ENCODE results near the gene OBP2B.

DNA sequence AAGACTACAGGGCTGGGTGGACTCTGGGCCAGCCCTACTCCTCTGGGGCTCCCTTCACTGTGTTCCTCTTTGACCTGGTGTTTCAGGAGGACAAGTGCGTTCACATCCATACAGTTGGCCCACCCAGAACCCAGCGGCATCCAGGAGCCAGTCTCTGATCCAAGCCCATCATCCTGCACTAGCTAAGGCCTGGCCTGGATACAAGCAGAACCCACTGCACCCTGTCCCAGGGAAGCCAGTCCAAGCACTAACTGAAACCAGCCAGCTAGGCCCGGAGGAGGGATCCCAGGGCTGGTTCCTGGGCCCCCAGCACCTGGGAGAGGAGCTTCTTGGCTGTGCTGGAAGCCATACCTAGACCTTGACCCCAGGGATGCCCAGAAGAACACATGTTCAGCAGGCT, 41.3 kb downstream of the OBP2B start:
- TF ChIP-seq, protein P1, sequence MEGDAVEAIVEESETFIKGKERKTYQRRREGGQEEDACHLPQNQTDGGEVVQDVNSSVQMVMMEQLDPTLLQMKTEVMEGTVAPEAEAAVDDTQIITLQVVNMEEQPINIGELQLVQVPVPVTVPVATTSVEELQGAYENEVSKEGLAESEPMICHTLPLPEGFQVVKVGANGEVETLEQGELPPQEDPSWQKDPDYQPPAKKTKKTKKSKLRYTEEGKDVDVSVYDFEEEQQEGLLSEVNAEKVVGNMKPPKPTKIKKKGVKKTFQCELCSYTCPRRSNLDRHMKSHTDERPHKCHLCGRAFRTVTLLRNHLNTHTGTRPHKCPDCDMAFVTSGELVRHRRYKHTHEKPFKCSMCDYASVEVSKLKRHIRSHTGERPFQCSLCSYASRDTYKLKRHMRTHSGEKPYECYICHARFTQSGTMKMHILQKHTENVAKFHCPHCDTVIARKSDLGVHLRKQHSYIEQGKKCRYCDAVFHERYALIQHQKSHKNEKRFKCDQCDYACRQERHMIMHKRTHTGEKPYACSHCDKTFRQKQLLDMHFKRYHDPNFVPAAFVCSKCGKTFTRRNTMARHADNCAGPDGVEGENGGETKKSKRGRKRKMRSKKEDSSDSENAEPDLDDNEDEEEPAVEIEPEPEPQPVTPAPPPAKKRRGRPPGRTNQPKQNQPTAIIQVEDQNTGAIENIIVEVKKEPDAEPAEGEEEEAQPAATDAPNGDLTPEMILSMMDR (conservative IDR thresholded peaks at IDR 0.05; ENCODE audit: low read length) = no peak
- TF ChIP-seq EZH2phosphoT487 (IDR thresholded peaks at IDR 0.05; ENCODE audit: borderline replicate concordance, low read depth, low read length) = no peak
